CD4-positive, alpha-beta T cell treated with Interleukin-10 for 1 hour (primary cell): ENCODE data around the gene CLDN5.
"Not testable (repeated sequence)": the region's sequence is repeated elsewhere in the genome, so short reads cannot be mapped to it uniquely, and the experiment has no call there.

Source experiments
- DNase-seq: peaks from one replicate; pipeline ENCODE4 v3.0.0-alpha.2; 2020

Gene CLDN5, protein sequence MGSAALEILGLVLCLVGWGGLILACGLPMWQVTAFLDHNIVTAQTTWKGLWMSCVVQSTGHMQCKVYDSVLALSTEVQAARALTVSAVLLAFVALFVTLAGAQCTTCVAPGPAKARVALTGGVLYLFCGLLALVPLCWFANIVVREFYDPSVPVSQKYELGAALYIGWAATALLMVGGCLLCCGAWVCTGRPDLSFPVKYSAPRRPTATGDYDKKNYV

GRCh38 chr22:19524170-19525115, at the start of gene CLDN5:
CLDN5 (minus strand) TSS chr22:19524410; CDS start chr22:19524255, 155 bp downstream.
- DNase-seq, result no peak

DNA sequence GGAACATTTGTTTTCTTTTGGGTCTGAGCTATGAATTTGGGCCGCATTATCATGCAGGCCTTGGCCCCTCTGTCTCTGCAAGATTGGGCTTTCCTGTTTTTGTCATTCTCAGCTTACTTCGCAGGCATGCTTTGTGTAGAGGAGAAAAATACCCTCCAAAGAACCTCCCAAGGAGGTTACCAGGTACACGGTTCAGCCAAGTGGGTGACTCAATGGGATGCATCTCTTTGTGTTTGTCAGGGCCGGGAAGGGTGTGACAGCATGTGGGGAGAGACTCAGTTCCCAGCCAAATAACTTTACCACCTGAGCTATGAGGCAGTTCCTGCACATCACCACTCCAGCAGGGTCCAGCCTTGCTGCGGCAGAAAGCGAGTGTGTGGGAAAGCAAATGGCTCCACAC, 47.8 kb upstream of the CLDN5 start:
- no peak for DNase-seq

DNA sequence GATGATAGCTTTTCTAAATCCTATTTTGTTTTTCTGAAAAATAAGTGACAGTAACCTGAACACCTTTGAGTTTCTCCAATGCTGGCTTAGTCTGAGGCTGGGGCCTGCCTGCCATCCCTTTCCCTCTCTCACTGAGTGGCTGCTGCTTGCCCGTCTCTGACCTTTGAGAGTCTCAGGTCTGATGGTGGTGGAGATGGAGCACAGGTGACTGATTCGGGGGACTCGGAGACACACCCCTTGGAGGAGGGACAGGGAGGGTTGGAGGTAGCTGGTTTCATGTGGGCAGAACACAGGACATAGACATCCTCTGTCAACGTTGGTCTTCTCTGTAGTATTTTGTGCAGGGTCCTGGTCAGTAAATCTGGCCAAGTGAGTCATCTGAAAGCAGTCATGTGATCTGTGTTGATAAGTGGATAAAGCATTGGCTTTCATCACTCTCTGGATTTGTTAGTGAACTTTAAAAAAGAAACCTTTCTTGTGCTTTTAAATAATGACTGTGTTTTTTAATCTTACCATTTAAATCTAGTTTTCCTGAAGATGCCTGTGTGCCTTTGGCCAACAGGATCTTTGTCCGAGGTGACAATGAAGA, 47.1 kb upstream of the CLDN5 start:
- DNase-seq, result no peak

GRCh38 chr22:19569976-19570375, 45.8 kb upstream of the CLDN5 start:
- no peak for DNase-seq

- no peak for DNase-seq
These were observed 45.0 kb upstream of the CLDN5 start for GRCh38 chr22:19569276-19569640.

- DNase-seq, result no peak
These were observed 44.4 kb upstream of the CLDN5 start for GRCh38 chr22:19568337-19569275.

DNA sequence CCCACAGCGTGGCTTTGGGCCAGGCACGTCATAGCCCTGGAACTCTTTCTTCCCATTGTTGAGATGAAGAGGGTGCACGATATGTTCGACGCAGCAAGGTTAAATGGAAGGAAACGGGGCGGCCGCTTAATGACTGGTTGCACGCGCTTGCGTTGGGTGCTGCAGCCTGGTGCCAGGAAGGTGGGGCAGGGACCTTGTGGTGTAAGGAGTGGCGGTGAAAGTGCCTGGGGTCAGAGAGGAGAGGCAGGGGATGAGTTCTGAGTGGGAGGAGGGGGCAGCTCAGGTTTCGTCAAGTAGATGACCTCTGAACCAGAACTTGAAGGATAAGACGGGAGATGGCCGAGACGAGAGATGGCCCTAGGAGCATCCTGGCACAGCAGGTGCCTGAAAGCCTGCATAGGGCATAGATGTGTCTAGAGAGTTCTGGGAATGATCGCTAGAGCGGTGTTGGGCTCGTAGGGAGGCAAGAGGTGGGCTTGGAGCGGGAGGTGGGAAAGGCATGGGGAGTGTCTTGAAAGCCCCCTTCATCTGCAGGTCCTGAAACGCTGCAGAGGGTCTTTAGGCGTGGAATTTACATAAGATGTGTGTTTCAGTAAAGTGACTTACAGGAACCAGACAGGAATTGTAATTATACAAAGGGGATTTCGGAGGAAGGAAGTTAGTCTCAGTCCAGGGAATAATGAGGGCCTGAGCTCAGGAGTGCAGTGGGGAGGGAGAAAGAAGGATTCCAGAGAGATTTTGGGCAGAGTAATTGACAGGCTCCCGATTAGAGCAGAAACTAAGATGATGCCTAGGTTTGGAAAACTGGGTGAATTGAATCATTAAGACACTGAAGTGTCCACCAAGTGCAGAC, 43.2 kb upstream of the CLDN5 start:
- no peak for DNase-seq

- no peak for DNase-seq
These were observed 42.3 kb upstream of the CLDN5 start for GRCh38 chr22:19566279-19567156.

GRCh38 chr22:19565382-19566278, 41.4 kb upstream of the CLDN5 start:
- DNase-seq, result no peak

GRCh38 chr22:19559956-19560355, 35.7 kb upstream of the CLDN5 start:
- no peak for DNase-seq

DNA sequence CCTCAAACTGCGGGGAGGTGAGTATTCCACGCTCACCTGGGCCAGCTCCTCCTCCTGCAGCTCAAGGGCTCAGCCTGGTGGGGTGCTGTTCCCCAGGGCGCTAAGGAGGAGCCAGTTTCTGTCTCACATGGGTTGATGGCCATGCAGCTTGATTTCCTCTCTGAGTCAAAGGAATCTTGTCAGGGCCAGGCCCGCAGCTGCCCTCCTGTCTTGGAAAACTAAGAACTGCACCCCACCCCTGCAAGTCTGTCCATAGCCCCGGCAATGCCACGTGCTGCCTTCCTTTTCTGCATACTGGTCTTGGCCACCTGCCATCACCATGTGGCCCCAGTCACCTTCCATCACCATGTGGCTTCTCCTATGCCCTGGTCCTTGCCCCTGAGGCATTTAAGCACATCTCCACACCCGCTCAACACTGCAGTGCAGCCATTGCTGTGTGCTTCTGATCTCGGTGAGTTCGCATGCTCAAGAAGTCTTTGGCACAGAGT, 35.2 kb upstream of the CLDN5 start:
- DNase-seq, result no peak

DNA sequence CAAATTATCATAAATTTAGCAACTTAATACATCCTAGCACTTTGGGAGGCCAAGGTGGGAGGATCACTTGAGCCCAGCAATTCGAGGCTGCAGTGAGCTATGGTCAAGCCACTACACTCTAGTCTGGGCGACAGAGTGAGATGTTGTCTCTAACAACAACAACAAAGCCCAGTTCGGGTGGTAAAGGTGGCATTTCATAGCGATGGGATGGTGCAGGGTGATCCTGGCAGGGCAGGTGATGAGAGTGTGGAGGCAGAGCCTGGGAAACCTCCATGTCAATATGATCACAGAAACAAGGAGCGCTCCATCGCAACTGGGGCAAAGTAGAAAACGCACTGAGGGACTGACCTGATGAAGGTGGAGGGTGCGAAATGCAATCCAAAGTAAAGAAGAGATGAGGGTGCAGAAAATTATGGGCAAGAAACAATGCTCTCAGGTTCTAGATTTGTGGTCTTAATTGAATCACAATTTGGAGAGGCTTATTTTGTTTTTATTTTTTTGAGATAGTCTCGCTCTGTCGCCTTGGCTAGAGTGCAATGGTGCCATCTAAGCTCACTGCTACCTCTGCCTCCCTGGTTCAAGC, 32.8 kb upstream of the CLDN5 start:
- no peak for DNase-seq

DNA sequence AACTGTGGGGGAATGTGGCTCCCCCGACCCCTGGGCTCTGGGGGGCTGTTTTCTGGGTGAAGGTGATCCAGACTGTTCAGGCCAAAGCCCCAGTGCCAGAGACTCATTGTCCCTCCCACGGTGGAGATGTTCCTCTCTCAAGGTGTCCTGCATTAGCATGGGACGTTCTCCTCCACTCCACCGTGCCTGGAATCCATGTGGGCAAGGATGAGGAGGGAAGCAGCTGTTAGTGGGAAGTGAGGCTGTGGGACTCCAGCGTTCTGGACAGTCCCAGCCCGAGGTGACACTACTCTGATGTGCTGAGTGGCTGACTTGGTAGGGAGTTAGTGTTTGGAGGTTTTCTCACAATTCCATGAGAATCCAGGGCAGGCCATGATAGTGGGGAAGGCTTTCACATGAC, 31.4 kb upstream of the CLDN5 start:
- no peak for DNase-seq

- no peak for DNase-seq
These were observed 30.7 kb upstream of the CLDN5 start for GRCh38 chr22:19554834-19555404.

- DNase-seq, result no peak
These were observed 29.0 kb upstream of the CLDN5 start for GRCh38 chr22:19553201-19553600.

DNA sequence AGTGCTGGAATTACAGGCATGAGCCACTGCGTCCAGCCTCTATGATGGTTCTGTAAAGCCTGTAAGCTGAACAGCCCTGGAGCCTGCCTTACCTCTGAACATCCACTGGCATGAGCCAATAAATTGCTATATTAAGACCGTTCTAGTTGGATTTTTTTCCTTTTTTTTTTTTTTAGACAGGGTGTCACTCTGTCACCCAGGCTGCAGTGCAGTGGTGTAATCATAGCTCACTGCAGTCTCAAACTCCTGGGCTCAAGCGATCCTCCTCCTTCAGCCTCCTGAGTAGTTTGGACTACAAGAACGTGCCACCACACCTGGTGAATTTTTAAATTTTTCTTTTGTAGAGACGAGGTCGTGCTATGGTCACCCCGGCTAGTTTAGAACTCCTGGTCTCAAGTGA, 26.2 kb upstream of the CLDN5 start:
- no peak for DNase-seq

- DNase-seq, result no peak
These were observed 25.2 kb upstream of the CLDN5 start for GRCh38 chr22:19549428-19549827.

DNA sequence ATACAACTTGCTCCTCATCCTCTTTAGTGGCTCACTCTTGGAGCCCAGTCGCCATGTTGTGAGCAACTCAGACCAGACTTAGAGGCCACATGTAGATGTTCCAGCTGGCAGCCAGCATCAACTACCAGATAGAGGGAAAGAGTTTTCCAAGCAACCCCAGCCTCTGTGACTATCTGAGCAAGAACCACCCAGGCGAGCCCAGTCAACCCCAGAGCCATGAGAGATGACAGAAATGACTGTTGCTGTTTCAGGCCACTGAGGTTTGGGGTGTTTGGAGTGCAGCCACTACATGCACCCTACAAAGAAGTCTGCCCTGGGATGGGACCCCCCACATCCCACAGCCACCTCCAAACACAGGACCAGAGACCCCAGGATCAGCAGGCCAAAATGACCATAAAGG, 24.8 kb upstream of the CLDN5 start:
- DNase-seq, result no peak

DNA sequence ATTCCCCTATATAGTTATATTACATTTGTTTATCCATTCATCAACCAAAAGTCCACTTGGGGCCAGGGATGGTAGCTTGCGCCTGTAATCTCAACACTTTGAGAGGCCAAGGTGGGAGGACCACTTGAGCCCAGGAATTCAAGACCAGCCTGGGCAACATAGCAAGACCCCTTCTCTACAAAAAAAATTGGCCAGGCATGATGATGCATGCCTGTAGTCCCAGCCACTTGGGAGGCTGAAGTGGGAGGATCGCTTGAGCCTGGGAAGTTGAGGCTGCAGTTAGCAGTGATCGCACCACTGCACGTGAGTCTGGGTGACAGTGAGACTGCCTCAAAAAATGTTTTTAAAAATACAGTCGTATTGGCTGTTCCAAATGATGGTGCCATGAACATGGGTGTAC, 24.2 kb upstream of the CLDN5 start:
- not testable (repeated sequence) for DNase-seq
